ENCODE results near the gene HNRNPA3. TPM values are rescaled to one million over a fixed set of nuclear protein-coding genes. Genes with fewer than 3 reads are reported as not detected.

Gene HNRNPA3
- total RNA-seq, 1 experiment from 2014 or later: 234 TPM

GRCh38 chr2:177187631-177188312, 24.8 kb upstream of the HNRNPA3 start:
- peak; percentile 65 for DNase-seq
- no TSS peak for BruUV-seq (replicated peaks)
- Mint-ChIP-seq H3K36me3 (ENCODE audit: insufficient read depth, unreplicated experiment) (no peaks in the 10 kb centered on the region), H3K4me1 (ENCODE audit: low read depth, unreplicated experiment) (peaks cover 30% of the 10 kb centered on the region), H3K4me3 (ENCODE audit: low read depth, unreplicated experiment) (peak overlapping the region; percentile 2), H3K9me3 (ENCODE audit: low read depth, unreplicated experiment) (no peaks in the 10 kb centered on the region), H3K27ac (ENCODE audit: unreplicated experiment) (peak overlapping the region; percentile 67), H3K27me3 (ENCODE audit: unreplicated experiment) (no peaks in the 10 kb centered on the region)
- CTCF ChIA-PET: interaction anchor here (1.7 kb wide), 1 partner anchor 11 kb away, joined by 3 read pairs; no protein-coding TSS in a partner anchor
- no peak for TF ChIP-seq CTCF (IDR thresholded peaks at IDR 0.05; ENCODE audit: unreplicated experiment)
- intact Hi-C loops (cut with micrococcal nuclease; ENCODE audit: unreplicated experiment): loop anchor here (2.0 kb wide), 1 partner anchor 25 kb away; the partner anchor contains the start of gene HNRNPA3

DNA sequence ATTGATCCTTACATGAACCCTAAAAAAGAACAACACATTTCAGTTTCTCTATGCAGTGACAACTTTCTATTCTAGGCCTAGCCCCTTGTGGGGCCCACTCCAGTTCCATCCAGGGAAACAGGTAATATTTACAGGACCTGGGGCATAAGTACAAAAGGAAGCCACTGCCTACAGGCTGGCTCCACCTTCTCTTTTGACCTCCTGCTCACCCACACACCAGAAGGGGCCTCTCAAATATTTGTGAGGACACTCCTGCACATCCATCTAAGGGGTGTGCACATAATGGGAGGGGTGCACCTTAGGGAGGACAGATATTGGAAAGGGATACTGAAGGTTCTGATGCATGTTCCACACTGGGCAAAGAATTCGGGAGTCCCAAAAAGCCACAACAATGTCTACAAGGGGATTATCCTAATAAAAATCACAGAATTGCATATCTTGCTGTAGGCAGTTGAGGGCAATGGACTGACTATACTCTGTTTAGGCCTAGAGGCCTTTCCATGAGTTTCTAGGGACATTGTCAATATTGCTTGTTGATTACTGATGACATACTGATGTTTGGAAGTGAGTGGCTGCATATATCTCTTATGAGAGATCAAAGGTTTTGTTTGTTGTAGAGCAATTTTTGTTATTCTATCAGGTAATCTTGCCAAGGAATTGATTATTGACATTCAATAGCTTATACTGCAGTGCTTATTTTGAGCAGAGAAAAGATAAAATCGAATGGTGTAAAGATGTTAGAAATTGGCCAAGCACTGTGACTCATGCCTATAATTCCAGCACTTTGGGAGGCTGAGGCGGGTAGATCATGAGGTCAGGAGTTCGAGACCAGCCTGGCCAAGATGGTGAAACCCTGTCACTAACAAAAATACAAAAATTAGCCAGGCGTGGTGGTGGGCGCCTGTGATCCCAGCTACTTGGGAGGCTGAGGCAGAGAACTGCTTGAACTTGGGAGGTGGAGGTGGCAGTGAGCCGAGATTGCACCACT, 23.8 kb upstream of the HNRNPA3 start:
- Mint-ChIP-seq H3K27ac (ENCODE audit: unreplicated experiment) (peak overlapping the region; percentile 67), H3K9me3 (ENCODE audit: low read depth, unreplicated experiment) (no peaks in the 10 kb centered on the region), H3K4me3 (ENCODE audit: low read depth, unreplicated experiment) (no peak overlapping the region), H3K4me1 (ENCODE audit: low read depth, unreplicated experiment) (peaks cover 30% of the 10 kb centered on the region), H3K27me3 (ENCODE audit: unreplicated experiment) (no peaks in the 10 kb centered on the region), H3K36me3 (ENCODE audit: insufficient read depth, unreplicated experiment) (no peaks in the 10 kb centered on the region)
- no TSS peak for BruUV-seq (replicated peaks)
- CTCF ChIA-PET: interaction anchor here (1.7 kb wide), 1 partner anchor 10 kb away, joined by 3 read pairs; no protein-coding TSS in a partner anchor
- TF ChIP-seq CTCF (IDR thresholded peaks at IDR 0.05; ENCODE audit: unreplicated experiment): no peak
- intact Hi-C loops (cut with micrococcal nuclease; ENCODE audit: unreplicated experiment): no loop called here
- DNase-seq: no peak

GRCh38 chr2:177190941-177191340, 21.7 kb upstream of the HNRNPA3 start:
- TF ChIP-seq CTCF (IDR thresholded peaks at IDR 0.05; ENCODE audit: unreplicated experiment): no peak
- CTCF ChIA-PET: no interaction called here
- H3K27ac Mint-ChIP-seq (ENCODE audit: unreplicated experiment): no peak overlapping the region
- H3K27me3 Mint-ChIP-seq (ENCODE audit: unreplicated experiment): no peaks in the 10 kb centered on the region
- BruUV-seq (replicated peaks): no TSS peak
- peaks cover 30% of the 10 kb centered on the region for H3K4me1 Mint-ChIP-seq (ENCODE audit: low read depth, unreplicated experiment)
- no peak overlapping the region for H3K4me3 Mint-ChIP-seq (ENCODE audit: low read depth, unreplicated experiment)
- H3K36me3 Mint-ChIP-seq (ENCODE audit: insufficient read depth, unreplicated experiment): no peaks in the 10 kb centered on the region
- no peak for DNase-seq
- H3K9me3 Mint-ChIP-seq (ENCODE audit: low read depth, unreplicated experiment): no peaks in the 10 kb centered on the region
- intact Hi-C loops (cut with micrococcal nuclease; ENCODE audit: unreplicated experiment): no loop called here

DNA sequence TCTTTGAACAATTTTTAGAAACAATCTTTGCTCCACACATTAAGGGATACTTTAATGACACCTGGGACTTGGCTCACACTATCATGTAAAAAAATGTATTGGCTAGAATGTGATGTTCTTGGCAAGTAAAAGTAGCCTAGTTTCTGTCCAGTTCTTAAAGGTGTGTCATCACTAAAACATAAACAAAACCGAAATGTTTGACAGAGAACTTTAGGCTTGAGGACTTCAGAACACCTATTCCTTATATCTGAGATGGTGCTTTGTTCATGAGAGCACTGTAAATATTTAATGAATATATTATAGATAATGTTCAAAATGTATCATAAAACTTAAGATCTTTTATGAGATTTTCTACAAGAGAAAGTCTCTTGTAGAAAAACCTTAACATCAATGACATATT, 19.8 kb upstream of the HNRNPA3 start:
- intact Hi-C loops (cut with micrococcal nuclease; ENCODE audit: unreplicated experiment): no loop called here
- no TSS peak for BruUV-seq (replicated peaks)
- H3K4me1 Mint-ChIP-seq (ENCODE audit: low read depth, unreplicated experiment): peaks cover 14% of the 10 kb centered on the region
- no peaks in the 10 kb centered on the region for H3K9me3 Mint-ChIP-seq (ENCODE audit: low read depth, unreplicated experiment)
- DNase-seq: no peak
- no peak overlapping the region for H3K4me3 Mint-ChIP-seq (ENCODE audit: low read depth, unreplicated experiment)
- H3K36me3 Mint-ChIP-seq (ENCODE audit: insufficient read depth, unreplicated experiment): no peaks in the 10 kb centered on the region
- H3K27ac Mint-ChIP-seq (ENCODE audit: unreplicated experiment): no peak overlapping the region
- TF ChIP-seq CTCF (IDR thresholded peaks at IDR 0.05; ENCODE audit: unreplicated experiment): no peak
- CTCF ChIA-PET: no interaction called here
- no peaks in the 10 kb centered on the region for H3K27me3 Mint-ChIP-seq (ENCODE audit: unreplicated experiment)

All from Calu3 (cell line).